Measurements from ENCODE around the gene TRPM3. TPM values are rescaled to one million over a fixed set of nuclear protein-coding genes. Genes with fewer than 3 reads are reported as not detected.

Gene TRPM3
- total and polyA plus RNA-seq, 2 of the 13 experiments (the other 11 are each of a cell fraction or from before 2014, with no cell fraction given), result not detected

DNA sequence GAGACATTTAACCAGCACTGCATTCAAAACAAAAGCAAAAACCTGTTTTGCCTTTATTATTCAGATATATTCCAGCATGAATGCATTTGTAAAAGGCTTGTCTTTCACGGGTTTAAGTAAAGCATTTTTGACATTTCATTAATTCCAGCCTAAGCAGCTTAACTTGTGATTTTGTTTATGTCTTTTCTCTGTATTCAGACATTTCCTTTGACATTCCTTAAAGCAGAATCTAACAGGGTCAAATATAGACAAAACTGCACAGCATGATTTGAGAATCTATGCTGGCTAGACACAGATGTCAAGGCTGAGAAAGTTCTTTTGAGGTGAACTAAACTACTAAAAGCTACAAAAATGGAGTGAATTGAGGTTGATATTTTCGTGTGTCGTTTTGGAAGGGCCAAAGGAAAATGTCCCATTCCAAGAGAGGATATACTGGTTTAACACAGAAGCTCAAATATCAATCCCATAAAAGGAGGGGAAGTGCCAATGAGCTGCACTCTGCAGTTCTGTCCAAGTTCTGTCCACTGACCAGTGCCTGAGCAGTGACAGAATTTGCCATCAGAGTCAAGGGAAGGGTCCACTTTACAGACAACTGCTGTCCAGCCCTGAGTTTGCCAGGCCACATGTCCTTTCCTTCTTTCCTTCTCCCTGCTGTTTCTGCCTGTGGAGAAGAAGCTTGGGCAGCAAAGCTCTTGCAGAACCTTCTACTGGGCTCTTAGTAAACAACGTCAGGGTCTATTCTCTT lies 508.2 kb downstream of the TRPM3 start:
- no peak for ATAC-seq
- no peaks in the 10 kb centered on the region for H4K20me1 ChIP-seq (ENCODE audit: insufficient read depth, low read length)
- intact Hi-C loops (cut with micrococcal nuclease; ENCODE audit: unreplicated experiment), result no loop called here
- no peak overlapping the region for H3K27ac ChIP-seq (ENCODE audit: extremely low read length, insufficient read depth, low read length)
- ChIA-PET CTCF (ENCODE audit: low intra/inter-chr PET ratio, low total read pairs) (no interaction called here), POLR2A (no interaction called here)
- H3K4me1 ChIP-seq (ENCODE audit: insufficient read depth, low read length), result no peaks in the 10 kb centered on the region
- no TSS peak for BruUV-seq (replicated peaks)
- H3K36me3 ChIP-seq (replicated peaks in 1 of 2; ENCODE audit: control insufficient read depth in 1 of 2, insufficient read depth in 2 of 2, low read length in 2 of 2), result no peaks in the 10 kb centered on the region
- H2AFZ ChIP-seq (ENCODE audit: low read length), result no peak overlapping the region
- H3K9ac ChIP-seq (ENCODE audit: insufficient read depth, low read depth, low read length), result no peak overlapping the region
- no peak overlapping the region for H3K4me3 ChIP-seq (replicated peaks in 1 of 3; ENCODE audit: insufficient read depth in 1 of 3, low read depth in 2 of 3, low read length in 3 of 3)
- H3K4me2 ChIP-seq (ENCODE audit: low read depth, low read length), result no peak overlapping the region
- H3K27me3 ChIP-seq (ENCODE audit: control insufficient read depth in 1 of 2, insufficient read depth in 2 of 2, low read length in 2 of 2), result no peaks in the 10 kb centered on the region
- no peaks in the 10 kb centered on the region for H3K9me3 ChIP-seq (ENCODE audit: low read length)
- DNase-seq (ENCODE audit: low spot score), result no peak
- TF ChIP-seq PCBP2 (optimal IDR thresholded peaks at IDR 0.05; ENCODE audit: low read depth, low read length, poor library complexity, severe bottlenecking), result no peak
- no peaks in the 10 kb centered on the region for H3K79me2 ChIP-seq (ENCODE audit: insufficient read depth, low read length)
- no peak for FAIRE-seq
- in situ Hi-C loops (cut with HindIII; ENCODE audit: extremely low pct_ligation_motif_present, low pct_unique_long_range_greater_than_20kb), result no loop called here
- 13% methylated on average over 4 of the region's 4 CpGs for WGBS (ENCODE audit: low lambda C conversion rate)

DNA sequence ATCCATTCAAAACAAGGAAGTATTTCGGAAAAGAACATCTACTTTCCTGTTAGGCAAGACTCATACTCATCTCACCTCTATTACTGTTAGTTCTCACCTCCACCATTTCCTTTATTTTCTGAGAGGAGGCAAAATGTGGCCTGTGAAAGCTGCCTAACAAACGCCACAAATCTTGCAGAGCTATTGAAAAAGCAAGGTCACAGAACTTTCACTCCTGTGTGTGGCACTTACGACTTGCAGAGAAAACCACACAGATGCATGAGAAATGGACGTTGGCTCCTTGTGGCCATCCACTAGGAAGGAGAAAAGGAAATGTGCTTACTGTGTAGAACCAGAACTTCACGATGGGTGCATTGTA lies 511.2 kb downstream of the TRPM3 start:
- no peak overlapping the region for H3K27ac ChIP-seq (ENCODE audit: extremely low read length, insufficient read depth, low read length)
- ChIA-PET CTCF (ENCODE audit: low intra/inter-chr PET ratio, low total read pairs) (no interaction called here), POLR2A (no interaction called here)
- DNase-seq (ENCODE audit: low spot score) (no peak), FAIRE-seq (no peak), ATAC-seq (no peak)
- no peak overlapping the region for H3K4me3 ChIP-seq (replicated peaks in 1 of 3; ENCODE audit: insufficient read depth in 1 of 3, low read depth in 2 of 3, low read length in 3 of 3)
- H2AFZ ChIP-seq (ENCODE audit: low read length), result no peak overlapping the region
- no peaks in the 10 kb centered on the region for H3K36me3 ChIP-seq (replicated peaks in 1 of 2; ENCODE audit: control insufficient read depth in 1 of 2, insufficient read depth in 2 of 2, low read length in 2 of 2)
- no peaks in the 10 kb centered on the region for H3K27me3 ChIP-seq (ENCODE audit: control insufficient read depth in 1 of 2, insufficient read depth in 2 of 2, low read length in 2 of 2)
- in situ Hi-C loops (cut with HindIII; ENCODE audit: extremely low pct_ligation_motif_present, low pct_unique_long_range_greater_than_20kb) (no loop called here), intact Hi-C loops (cut with micrococcal nuclease; ENCODE audit: unreplicated experiment) (no loop called here)
- no peak overlapping the region for H3K4me2 ChIP-seq (ENCODE audit: low read depth, low read length)
- no peaks in the 10 kb centered on the region for H3K4me1 ChIP-seq (ENCODE audit: insufficient read depth, low read length)
- no TSS peak for BruUV-seq (replicated peaks)
- H4K20me1 ChIP-seq (ENCODE audit: insufficient read depth, low read length), result no peaks in the 10 kb centered on the region
- WGBS (ENCODE audit: low lambda C conversion rate), result 34% methylated on average over 5 of the region's 5 CpGs
- no peaks in the 10 kb centered on the region for H3K9me3 ChIP-seq (ENCODE audit: low read length)
- no peak for TF ChIP-seq GTF2F1 (IDR thresholded peaks at IDR 0.05; ENCODE audit: low read length)
- TF ChIP-seq MTA1 (CRISPR knock-in tag; IDR thresholded peaks at IDR 0.05; ENCODE audit: borderline replicate concordance), result no peak
- TF ChIP-seq GPN1 (CRISPR knock-in tag; IDR thresholded peaks at IDR 0.05; ENCODE audit: borderline replicate concordance), result no peak
- TF ChIP-seq ZSCAN25 (CRISPR knock-in tag; IDR thresholded peaks at IDR 0.05), result no peak
- no peak overlapping the region for H3K9ac ChIP-seq (ENCODE audit: insufficient read depth, low read depth, low read length)
- H3K79me2 ChIP-seq (ENCODE audit: insufficient read depth, low read length), result no peaks in the 10 kb centered on the region

All from HepG2 (cell line).